Measurements from ENCODE around the gene IQSEC1. TPM values are rescaled to one million over a fixed set of nuclear protein-coding genes. Genes with fewer than 3 reads are reported as not detected.

The IQSEC1 gene
- total and polyA plus RNA-seq, 9 of the 15 experiments (the other 6 are each of a cell fraction or from before 2014, with no cell fraction given), result 0.56 to 39.0 (median 6.8) TPM

DNA sequence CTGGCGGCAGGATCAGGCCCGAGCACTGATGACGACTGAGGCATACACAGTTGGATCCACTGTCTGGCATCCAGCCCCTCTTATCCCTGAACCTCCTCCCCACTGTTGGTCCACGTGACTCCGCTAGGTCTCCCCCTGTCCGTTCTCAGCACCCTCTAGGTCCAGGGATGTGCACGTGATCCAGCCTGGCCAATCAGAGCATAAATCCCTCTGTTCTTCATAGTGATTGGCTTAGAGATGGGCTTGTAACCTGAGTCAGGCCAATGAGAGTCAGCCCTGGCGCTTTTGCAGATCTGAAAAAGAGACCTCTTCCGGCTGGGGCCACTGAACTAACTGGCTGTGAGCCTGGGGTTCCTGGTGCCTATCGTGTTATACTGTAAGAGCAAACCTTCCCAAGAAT is 20.5 kb upstream of the IQSEC1 start:
- H3K9me3 ChIP-seq (replicated peaks; ENCODE audit: control insufficient read depth, insufficient read depth, low read depth, low read length), result no peaks in the 10 kb centered on the region
- FAIRE-seq, result peak; percentile 88
- intact Hi-C loops (cut with micrococcal nuclease), result loop anchor here (2.0 to 10.0 kb wide), 3 partner anchors 101 to 367 kb away; no protein-coding TSS in a partner anchor
- H3K9me1 ChIP-seq (ENCODE audit: control insufficient read depth, insufficient read depth, low read length), result peaks cover 4% of the 10 kb centered on the region
- ChIA-PET CTCF (ENCODE audit: low intra/inter-chr PET ratio) (interaction anchor here (1.4 to 2.1 kb wide), 2 partner anchors 554 to 557 kb away, joined by 3 to 5 read pairs; no protein-coding TSS in a partner anchor), POLR2A (no interaction called here)
- no peak overlapping the region for H3K27ac ChIP-seq (ENCODE audit: extremely low read depth, low read depth, low read length)
- WGBS (ENCODE audit: insufficient coverage, low coverage, missing lambda C conversion rate), result 16% methylated on average over 10 of the region's 10 CpGs
- 0 out of 2 replicates have a peak, but pooled peaks cover 18% of the 10 kb centered on the region for H4K20me1 ChIP-seq (replicated peaks; ENCODE audit: control insufficient read depth, insufficient read depth, low read length)
- no peak overlapping the region for H3K4me3 ChIP-seq
- peak overlapping the region in 1 of 2 experiments; percentile 3; a peak in 1 of 4 replicates for H3K9ac ChIP-seq (ENCODE audit: insufficient read depth in 1 of 2, low read depth in 2 of 2, low read length in 2 of 2)
- no TSS peak for BruUV-seq (replicated peaks)
- no peaks in the 10 kb centered on the region for H3K36me3 ChIP-seq (ENCODE audit: control insufficient read depth, insufficient read depth, low read length)
- DNase-seq (ENCODE audit: extremely low read depth in 1 of 4, low spot score in 3 of 4), result peak; percentile 58 to 94 (median 92)
- ATAC-seq, result peak; percentile 86
- in situ Hi-C loops (cut with MboI), result loop anchor here (10.0 kb wide), 1 partner anchor 551 kb away; no protein-coding TSS in a partner anchor
- peak overlapping the region; percentile 63 for H2AFZ ChIP-seq (ENCODE audit: low read depth, low read length)
- H3K4me1 ChIP-seq (replicated peaks in 1 of 2; ENCODE audit: control insufficient read depth in 2 of 2, insufficient read depth in 2 of 2, low read length in 2 of 2), result peaks cover 2 to 14% of the 10 kb centered on the region in 2 experiments; a peak in 3 of 5 replicates
- no peaks in the 10 kb centered on the region for H3K79me2 ChIP-seq (ENCODE audit: control insufficient read depth, insufficient read depth, low read length)
- peak overlapping the region; percentile 22; the same call in 1 of the 2 replicates for H3K4me2 ChIP-seq (ENCODE audit: insufficient read depth, low read length)
- H3K27me3 ChIP-seq (ENCODE audit: control insufficient read depth in 2 of 2, insufficient read depth in 2 of 2, low read length in 2 of 2), result peaks cover 29 to 56% of the 10 kb centered on the region in 2 experiments; a peak in 4 of 5 replicates
- TF ChIP-seq, protein P1, sequence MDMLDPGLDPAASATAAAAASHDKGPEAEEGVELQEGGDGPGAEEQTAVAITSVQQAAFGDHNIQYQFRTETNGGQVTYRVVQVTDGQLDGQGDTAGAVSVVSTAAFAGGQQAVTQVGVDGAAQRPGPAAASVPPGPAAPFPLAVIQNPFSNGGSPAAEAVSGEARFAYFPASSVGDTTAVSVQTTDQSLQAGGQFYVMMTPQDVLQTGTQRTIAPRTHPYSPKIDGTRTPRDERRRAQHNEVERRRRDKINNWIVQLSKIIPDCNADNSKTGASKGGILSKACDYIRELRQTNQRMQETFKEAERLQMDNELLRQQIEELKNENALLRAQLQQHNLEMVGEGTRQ (CRISPR knock-in tag; IDR thresholded peaks at IDR 0.05), result peak; percentile 97
- TF ChIP-seq BHLHE40 (IDR thresholded peaks at IDR 0.05; ENCODE audit: low read length) (peak; percentile 40; the same call in 1 of the 2 replicates), CHD1 (IDR thresholded peaks at IDR 0.05; ENCODE audit: low read length) (no peak), RAD51 (IDR thresholded peaks at IDR 0.05; ENCODE audit: borderline replicate concordance, low read depth) (peak; percentile 91), CBFA2T2 (conservative IDR thresholded peaks at IDR 0.05) (peak; percentile 37), MAFF (IDR thresholded peaks at IDR 0.05; ENCODE audit: low read length) (no peak), ATF1 (CRISPR knock-in tag; IDR thresholded peaks at IDR 0.05) (no peak), ATF1 (tag; IDR thresholded peaks at IDR 0.05) (0 out of 2 replicates have a peak, but pooled peaks have one; percentile 38), CBX3 (IDR thresholded peaks at IDR 0.05; ENCODE audit: borderline replicate concordance in 1 of 2, low read length in 2 of 2) (peak in 1 of 2 experiments; percentile 30; a peak in 1 of 3 replicates), RBM25 (IDR thresholded peaks at IDR 0.05; ENCODE audit: low read depth, low read length, severe bottlenecking) (peak; percentile 50), NFYB (IDR thresholded peaks at IDR 0.05; ENCODE audit: extremely low read depth, insufficient read length) (peak; percentile 59), MYC (IDR thresholded peaks at IDR 0.05; ENCODE audit: low read depth, low read length) (0 out of 2 replicates have a peak, but pooled peaks have one; percentile 15), MYC (CRISPR knock-in tag; IDR thresholded peaks at IDR 0.05; ENCODE audit: borderline replicate concordance, low read depth) (no peak), SRSF9 (IDR thresholded peaks at IDR 0.05; ENCODE audit: borderline replicate concordance, low read depth, low read length) (no peak)
- TF ChIP-seq, protein P2, sequence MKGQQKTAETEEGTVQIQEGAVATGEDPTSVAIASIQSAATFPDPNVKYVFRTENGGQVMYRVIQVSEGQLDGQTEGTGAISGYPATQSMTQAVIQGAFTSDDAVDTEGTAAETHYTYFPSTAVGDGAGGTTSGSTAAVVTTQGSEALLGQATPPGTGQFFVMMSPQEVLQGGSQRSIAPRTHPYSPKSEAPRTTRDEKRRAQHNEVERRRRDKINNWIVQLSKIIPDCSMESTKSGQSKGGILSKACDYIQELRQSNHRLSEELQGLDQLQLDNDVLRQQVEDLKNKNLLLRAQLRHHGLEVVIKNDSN (CRISPR knock-in tag; IDR thresholded peaks at IDR 0.05), result peak; percentile 95
- TF ChIP-seq, protein P3, sequence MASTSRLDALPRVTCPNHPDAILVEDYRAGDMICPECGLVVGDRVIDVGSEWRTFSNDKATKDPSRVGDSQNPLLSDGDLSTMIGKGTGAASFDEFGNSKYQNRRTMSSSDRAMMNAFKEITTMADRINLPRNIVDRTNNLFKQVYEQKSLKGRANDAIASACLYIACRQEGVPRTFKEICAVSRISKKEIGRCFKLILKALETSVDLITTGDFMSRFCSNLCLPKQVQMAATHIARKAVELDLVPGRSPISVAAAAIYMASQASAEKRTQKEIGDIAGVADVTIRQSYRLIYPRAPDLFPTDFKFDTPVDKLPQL (IDR thresholded peaks at IDR 0.05; ENCODE audit: extremely low read depth, insufficient read length), result no peak
- TF ChIP-seq, protein P4, sequence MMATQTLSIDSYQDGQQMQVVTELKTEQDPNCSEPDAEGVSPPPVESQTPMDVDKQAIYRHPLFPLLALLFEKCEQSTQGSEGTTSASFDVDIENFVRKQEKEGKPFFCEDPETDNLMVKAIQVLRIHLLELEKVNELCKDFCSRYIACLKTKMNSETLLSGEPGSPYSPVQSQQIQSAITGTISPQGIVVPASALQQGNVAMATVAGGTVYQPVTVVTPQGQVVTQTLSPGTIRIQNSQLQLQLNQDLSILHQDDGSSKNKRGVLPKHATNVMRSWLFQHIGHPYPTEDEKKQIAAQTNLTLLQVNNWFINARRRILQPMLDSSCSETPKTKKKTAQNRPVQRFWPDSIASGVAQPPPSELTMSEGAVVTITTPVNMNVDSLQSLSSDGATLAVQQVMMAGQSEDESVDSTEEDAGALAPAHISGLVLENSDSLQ (IDR thresholded peaks at IDR 0.05), result peak; percentile 87
- TF ChIP-seq, protein P5, sequence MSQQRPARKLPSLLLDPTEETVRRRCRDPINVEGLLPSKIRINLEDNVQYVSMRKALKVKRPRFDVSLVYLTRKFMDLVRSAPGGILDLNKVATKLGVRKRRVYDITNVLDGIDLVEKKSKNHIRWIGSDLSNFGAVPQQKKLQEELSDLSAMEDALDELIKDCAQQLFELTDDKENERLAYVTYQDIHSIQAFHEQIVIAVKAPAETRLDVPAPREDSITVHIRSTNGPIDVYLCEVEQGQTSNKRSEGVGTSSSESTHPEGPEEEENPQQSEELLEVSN (IDR thresholded peaks at IDR 0.05; ENCODE audit: borderline replicate concordance in 1 of 2, extremely low read depth in 1 of 2, insufficient read depth in 1 of 2, insufficient read length in 1 of 2, low read depth in 1 of 2, low read length in 1 of 2, poor library complexity in 1 of 2, severe bottlenecking in 1 of 2), result peak in 1 of 2 experiments; percentile 19
